SK-N-SH treated with all-trans-retinoic acid at 6 μM for 48 hours (cell line): ENCODE measurements around the gene BACH2.

Source experiments
- ATAC-seq: fragments of 200-7000 bp; cut with Tn5 transposase; 3 replicates; pipeline ENCODE4 v1.9.1; 2020; ENCODE audit warnings: mild to moderate bottlenecking, moderate library complexity
- ARNTL ChIP-seq: fragments of 450-650 bp; formaldehyde crosslinking; IDR thresholded peaks from 2 replicates; pipeline ENCODE4 v1.5.0; 2020; ENCODE audit warnings: low read depth, mild to moderate bottlenecking, moderate library complexity, borderline replicate concordance
- BACH2 ChIP-seq: fragments of 250-450 bp; sonication (Bioruptor Pico); IDR thresholded peaks from 2 replicates; pipeline ENCODE4 v1.9.0; 2021; ENCODE audit warnings: mild to moderate bottlenecking, borderline replicate concordance
- CREB5 ChIP-seq: fragments of 250-450 bp; sonication (Bioruptor Pico); IDR thresholded peaks from 2 replicates; pipeline ENCODE4 v1.5.1; 2020; ENCODE audit warnings: low read depth, mild to moderate bottlenecking, moderate library complexity
- CSDC2 ChIP-seq: fragments of 250-450 bp; sonication (Bioruptor Pico); IDR thresholded peaks from 2 replicates; pipeline ENCODE4 v1.5.0; 2020; ENCODE audit warnings: mild to moderate bottlenecking, moderate library complexity
- ESRRG ChIP-seq: fragments of 250-450 bp; sonication (Bioruptor Pico); IDR thresholded peaks from 2 replicates; pipeline ENCODE4 v1.6.1; 2021; ENCODE audit warnings: mild to moderate bottlenecking
- GLIS3 ChIP-seq: fragments of 250-450 bp; sonication (Bioruptor Pico); IDR thresholded peaks from 2 replicates; pipeline ENCODE4 v1.5.0; 2020; ENCODE audit warnings: mild to moderate bottlenecking, moderate library complexity
- OSR1 ChIP-seq: fragments of 250-450 bp; sonication (Bioruptor Pico); IDR thresholded peaks from 2 replicates; pipeline ENCODE4 v1.8.0; 2022; ENCODE audit warnings: moderate library complexity, mild to moderate bottlenecking, inconsistent platforms
- PPARA ChIP-seq: fragments of 250-450 bp; sonication (Bioruptor Pico); IDR thresholded peaks from 2 replicates; pipeline ENCODE4 v1.5.0; 2020; ENCODE audit warnings: mild to moderate bottlenecking, borderline replicate concordance
- RARB ChIP-seq: fragments of 250-450 bp; sonication (Bioruptor Pico); IDR thresholded peaks from 2 replicates; pipeline ENCODE4 v1.8.0; 2021; ENCODE audit warnings: mild to moderate bottlenecking, moderate library complexity
- SNAI2 ChIP-seq: fragments of 250-450 bp; sonication (Bioruptor Pico); IDR thresholded peaks from 2 replicates; pipeline ENCODE4 v1.5.0; 2020; ENCODE audit warnings: mild to moderate bottlenecking, moderate library complexity
- TOX ChIP-seq: fragments of 250-450 bp; sonication (Bioruptor Pico); IDR thresholded peaks from 2 replicates; pipeline ENCODE4 v1.8.0; 2021; ENCODE audit warnings: mild to moderate bottlenecking, moderate library complexity, borderline replicate concordance
- TSHZ2 ChIP-seq: fragments of 250-450 bp; sonication (Bioruptor Pico); IDR thresholded peaks from 2 replicates; pipeline ENCODE4 v1.5.0; 2020; ENCODE audit warnings: mild to moderate bottlenecking, moderate library complexity
- ZC3H10 ChIP-seq: fragments of 250-450 bp; sonication (Bioruptor Pico); IDR thresholded peaks from 2 replicates; pipeline ENCODE4 v1.5.1; 2021; ENCODE audit warnings: mild to moderate bottlenecking, moderate library complexity
- ZFP3 ChIP-seq: fragments of 250-450 bp; sonication (Bioruptor Pico); IDR thresholded peaks from 2 replicates; pipeline ENCODE4 v1.5.0; 2020; ENCODE audit warnings: mild to moderate bottlenecking, moderate library complexity
- ZFP30 ChIP-seq: fragments of 450-650 bp; formaldehyde crosslinking; IDR thresholded peaks from 2 replicates; pipeline ENCODE4 v1.5.0; 2022; ENCODE audit warnings: mild to moderate bottlenecking, moderate library complexity
- ZNF565 ChIP-seq: fragments of 450-650 bp; formaldehyde crosslinking; conservative IDR thresholded peaks from 2 replicates; pipeline ENCODE4 v1.5.0; 2020; ENCODE audit warnings: low read depth, mild to moderate bottlenecking, moderate library complexity
- ZNF70 ChIP-seq: fragments of 450-650 bp; formaldehyde crosslinking; IDR thresholded peaks from 2 replicates; pipeline ENCODE4 v1.5.0; 2020; ENCODE audit warnings: mild to moderate bottlenecking, moderate library complexity
- ZNF8 ChIP-seq: fragments of 450-650 bp; formaldehyde crosslinking; IDR thresholded peaks from 2 replicates; pipeline ENCODE4 v1.5.0; 2020; ENCODE audit warnings: mild to moderate bottlenecking, moderate library complexity
- TF ChIP-seq, protein P1 (sequence below): fragments of 250-450 bp; sonication (Bioruptor Pico); IDR thresholded peaks from 2 replicates; pipeline ENCODE4 v1.8.0; 2021; ENCODE audit warnings: low read depth, mild to moderate bottlenecking, moderate library complexity, borderline replicate concordance
- TF ChIP-seq, protein P2 (sequence below): fragments of 250-450 bp; sonication (Bioruptor Pico); IDR thresholded peaks from 2 replicates; pipeline ENCODE4 v1.8.0; 2020; ENCODE audit warnings: mild to moderate bottlenecking, moderate library complexity, borderline replicate concordance
- TF ChIP-seq, protein P3 (sequence below): fragments of 250-450 bp; sonication (Bioruptor Pico); IDR thresholded peaks from 2 replicates; pipeline ENCODE4 v1.5.1; 2021; ENCODE audit warnings: mild to moderate bottlenecking, moderate library complexity

Gene BACH2

GRCh38 chr6:90066697-90067096 lies 229.9 kb downstream of the BACH2 start:
- ATAC-seq = no peak
- TF ChIP-seq CREB5 (CRISPR knock-in tag) (no peak), TSHZ2 (CRISPR knock-in tag) (no peak), SNAI2 (CRISPR knock-in tag) (no peak), ARNTL (CRISPR knock-in tag) (no peak), TOX (CRISPR knock-in tag) (no peak), GLIS3 (CRISPR knock-in tag) (no peak), ZFP3 (CRISPR knock-in tag) (no peak), OSR1 (CRISPR knock-in tag) (no peak)

- TF ChIP-seq ZFP3 (CRISPR knock-in tag) = no peak
- TF ChIP-seq GLIS3 (CRISPR knock-in tag) = no peak
- no peak for TF ChIP-seq ZC3H10 (CRISPR knock-in tag)
- no peak for TF ChIP-seq ZNF8 (CRISPR knock-in tag)
- no peak for TF ChIP-seq ESRRG (CRISPR knock-in tag)
- no peak for TF ChIP-seq SNAI2 (CRISPR knock-in tag)
- TF ChIP-seq, protein P1, sequence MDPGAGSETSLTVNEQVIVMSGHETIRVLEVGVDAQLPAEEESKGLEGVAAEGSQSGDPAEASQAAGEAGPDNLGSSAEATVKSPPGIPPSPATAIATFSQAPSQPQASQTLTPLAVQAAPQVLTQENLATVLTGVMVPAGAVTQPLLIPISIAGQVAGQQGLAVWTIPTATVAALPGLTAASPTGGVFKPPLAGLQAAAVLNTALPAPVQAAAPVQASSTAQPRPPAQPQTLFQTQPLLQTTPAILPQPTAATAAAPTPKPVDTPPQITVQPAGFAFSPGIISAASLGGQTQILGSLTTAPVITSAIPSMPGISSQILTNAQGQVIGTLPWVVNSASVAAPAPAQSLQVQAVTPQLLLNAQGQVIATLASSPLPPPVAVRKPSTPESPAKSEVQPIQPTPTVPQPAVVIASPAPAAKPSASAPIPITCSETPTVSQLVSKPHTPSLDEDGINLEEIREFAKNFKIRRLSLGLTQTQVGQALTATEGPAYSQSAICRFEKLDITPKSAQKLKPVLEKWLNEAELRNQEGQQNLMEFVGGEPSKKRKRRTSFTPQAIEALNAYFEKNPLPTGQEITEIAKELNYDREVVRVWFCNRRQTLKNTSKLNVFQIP (CRISPR knock-in tag) = no peak
- TF ChIP-seq, protein P2, sequence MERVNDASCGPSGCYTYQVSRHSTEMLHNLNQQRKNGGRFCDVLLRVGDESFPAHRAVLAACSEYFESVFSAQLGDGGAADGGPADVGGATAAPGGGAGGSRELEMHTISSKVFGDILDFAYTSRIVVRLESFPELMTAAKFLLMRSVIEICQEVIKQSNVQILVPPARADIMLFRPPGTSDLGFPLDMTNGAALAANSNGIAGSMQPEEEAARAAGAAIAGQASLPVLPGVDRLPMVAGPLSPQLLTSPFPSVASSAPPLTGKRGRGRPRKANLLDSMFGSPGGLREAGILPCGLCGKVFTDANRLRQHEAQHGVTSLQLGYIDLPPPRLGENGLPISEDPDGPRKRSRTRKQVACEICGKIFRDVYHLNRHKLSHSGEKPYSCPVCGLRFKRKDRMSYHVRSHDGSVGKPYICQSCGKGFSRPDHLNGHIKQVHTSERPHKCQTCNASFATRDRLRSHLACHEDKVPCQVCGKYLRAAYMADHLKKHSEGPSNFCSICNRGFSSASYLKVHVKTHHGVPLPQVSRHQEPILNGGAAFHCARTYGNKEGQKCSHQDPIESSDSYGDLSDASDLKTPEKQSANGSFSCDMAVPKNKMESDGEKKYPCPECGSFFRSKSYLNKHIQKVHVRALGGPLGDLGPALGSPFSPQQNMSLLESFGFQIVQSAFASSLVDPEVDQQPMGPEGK = no peak
- no peak for TF ChIP-seq ZNF565 (CRISPR knock-in tag)
- TF ChIP-seq, protein P3, sequence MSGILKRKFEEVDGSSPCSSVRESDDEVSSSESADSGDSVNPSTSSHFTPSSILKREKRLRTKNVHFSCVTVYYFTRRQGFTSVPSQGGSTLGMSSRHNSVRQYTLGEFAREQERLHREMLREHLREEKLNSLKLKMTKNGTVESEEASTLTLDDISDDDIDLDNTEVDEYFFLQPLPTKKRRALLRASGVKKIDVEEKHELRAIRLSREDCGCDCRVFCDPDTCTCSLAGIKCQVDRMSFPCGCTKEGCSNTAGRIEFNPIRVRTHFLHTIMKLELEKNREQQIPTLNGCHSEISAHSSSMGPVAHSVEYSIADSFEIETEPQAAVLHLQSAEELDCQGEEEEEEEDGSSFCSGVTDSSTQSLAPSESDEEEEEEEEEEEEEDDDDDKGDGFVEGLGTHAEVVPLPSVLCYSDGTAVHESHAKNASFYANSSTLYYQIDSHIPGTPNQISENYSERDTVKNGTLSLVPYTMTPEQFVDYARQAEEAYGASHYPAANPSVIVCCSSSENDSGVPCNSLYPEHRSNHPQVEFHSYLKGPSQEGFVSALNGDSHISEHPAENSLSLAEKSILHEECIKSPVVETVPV (CRISPR knock-in tag) = no peak
- no peak for TF ChIP-seq TOX (CRISPR knock-in tag)
- no peak for TF ChIP-seq RARB (CRISPR knock-in tag)
- no peak for TF ChIP-seq ARNTL (CRISPR knock-in tag)
- no peak for TF ChIP-seq CSDC2 (CRISPR knock-in tag)
- TF ChIP-seq ZFP30 (CRISPR knock-in tag) = no peak
- no peak for ATAC-seq
Observed at GRCh38 chr6:90065173-90065572, 231.5 kb downstream of the BACH2 start.

DNA sequence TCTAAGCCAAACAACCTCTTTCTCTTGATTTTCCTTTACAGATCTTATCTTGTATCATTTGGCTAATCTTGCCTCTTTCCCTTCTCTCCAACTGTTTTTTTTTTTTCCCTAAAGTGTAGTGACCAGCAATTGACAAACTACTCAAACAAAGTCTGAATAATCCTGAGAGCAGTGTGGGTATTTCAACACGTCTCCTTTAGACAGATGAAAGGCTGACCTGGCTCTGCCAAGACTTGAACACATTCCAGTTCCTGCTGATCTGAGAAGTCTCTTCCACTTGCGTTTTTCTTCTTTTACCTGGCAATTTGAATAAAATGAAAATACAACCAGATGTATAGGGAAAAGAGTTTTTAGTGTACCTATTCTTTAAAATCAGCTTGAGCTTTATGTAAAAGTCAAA lies 234.0 kb downstream of the BACH2 start:
- ATAC-seq = no peak
- TF ChIP-seq, protein P1 (CRISPR knock-in tag) = no peak
- no peak for TF ChIP-seq TOX (CRISPR knock-in tag)
- no peak for TF ChIP-seq GLIS3 (CRISPR knock-in tag)
- TF ChIP-seq BACH2 (CRISPR knock-in tag) = no peak
- no peak for TF ChIP-seq TSHZ2 (CRISPR knock-in tag)
- TF ChIP-seq ARNTL (CRISPR knock-in tag) = no peak
- TF ChIP-seq ZNF565 (CRISPR knock-in tag) = no peak
- no peak for TF ChIP-seq OSR1 (CRISPR knock-in tag)
- TF ChIP-seq, protein P3 (CRISPR knock-in tag) = no peak
- no peak for TF ChIP-seq ZNF70 (CRISPR knock-in tag)
- no peak for TF ChIP-seq PPARA (CRISPR knock-in tag)
